HepG2 (cell line): ENCODE data around the gene STK39. TPM values are rescaled to one million over a fixed set of nuclear protein-coding genes. Genes with fewer than 3 reads are reported as not detected.

Experiments
- AHDC1 ChIP-seq: sonication (generic); formaldehyde crosslinking; IDR thresholded peaks from 2 replicates; pipeline ENCODE4 v1.5.1; 2020; ENCODE audit warnings: mild to moderate bottlenecking, missing genetic modification reagents, borderline replicate concordance
- CBX5 ChIP-seq: sonication (generic); formaldehyde crosslinking; IDR thresholded peaks from 2 replicates; pipeline ENCODE4 v1.4.0; 2020; ENCODE audit warnings: missing genetic modification reagents, borderline replicate concordance
- CEBPB ChIP-seq: IDR thresholded peaks from 2 replicates; pipeline ENCODE4 v1.6.1; 2011; ENCODE audit warnings: low read depth, low read length, improper control_type of control experiment, borderline replicate concordance
- FOSL2 ChIP-seq: sonication (generic); formaldehyde crosslinking; IDR thresholded peaks from 2 replicates; pipeline ENCODE4 v1.4.0; 2020; ENCODE audit warnings: missing genetic modification reagents
- FOXA1 ChIP-seq, 2 experiments: fragments of 450-650 bp in 1 of 2; sonication (generic) in 1 of 2; formaldehyde crosslinking in 1 of 2; IDR thresholded peaks; 2 replicates each; pipeline versions ENCODE4 v1.4.0 to v1.6.1; 2016 to 2020; ENCODE audit warnings: missing genetic modification reagents in 1 of 2
- GFI1 ChIP-seq: sonication (generic); formaldehyde crosslinking; IDR thresholded peaks from 2 replicates; pipeline ENCODE4 v1.5.0; 2020; ENCODE audit warnings: missing genetic modification reagents, mild to moderate bottlenecking, borderline replicate concordance
- HDAC2 ChIP-seq: sonication (generic); formaldehyde crosslinking; IDR thresholded peaks from 2 replicates; pipeline ENCODE4 v1.4.0; 2020; ENCODE audit warnings: missing genetic modification reagents
- KDM2A ChIP-seq: sonication (generic); formaldehyde crosslinking; IDR thresholded peaks from 2 replicates; pipeline ENCODE4 v1.4.0; 2020; ENCODE audit warnings: low read depth, missing genetic modification reagents, borderline replicate concordance
- MED1 ChIP-seq: sonication (generic); formaldehyde crosslinking; IDR thresholded peaks from 2 replicates; pipeline ENCODE4 v1.4.0; 2020; ENCODE audit warnings: missing genetic modification reagents
- REXO4 ChIP-seq: sonication (generic); formaldehyde crosslinking; IDR thresholded peaks from 2 replicates; pipeline ENCODE4 v1.8.0; 2022; ENCODE audit warnings: missing genetic modification reagents, mild to moderate bottlenecking, borderline replicate concordance
- RFX5 ChIP-seq: IDR thresholded peaks from 2 replicates; pipeline ENCODE4 v1.6.1; 2011; ENCODE audit warnings: low read depth, low read length, improper control_type of control experiment
- RXRB ChIP-seq: IDR thresholded peaks from 2 replicates; pipeline ENCODE4 v1.6.1; 2016; ENCODE audit warnings: borderline replicate concordance, missing genetic modification reagents, missing compliant biosample characterization
- THAP11 ChIP-seq: IDR thresholded peaks from 2 replicates; pipeline ENCODE4 v1.6.1; 2016; ENCODE audit warnings: missing biosample characterization, missing genetic modification reagents
- TP53 ChIP-seq: sonication (generic); formaldehyde crosslinking; conservative IDR thresholded peaks from 2 replicates; pipeline ENCODE4 v1.4.0; 2020; ENCODE audit warnings: missing genetic modification reagents
- ZBTB42 ChIP-seq: sonication (generic); formaldehyde crosslinking; IDR thresholded peaks from 2 replicates; pipeline ENCODE4 v1.5.0; 2020; ENCODE audit warnings: mild to moderate bottlenecking, missing genetic modification reagents
- polyA plus RNA-seq, 8 experiments: library from polyadenylated mRNA; depleted of rRNA in 3 of 8; stranded (reverse) in 7 of 8; unstranded in 1 of 8; fragments of >200 nt; fragmentation: Illumina TruSeq in 4 of 8; extraction: Trizol in 4 of 8; gene quantifications; 2 replicates each; pipeline versions ENCODE4 v1.2.1 to v1.2.3, GENCODE V29; 2011 to 2016; ENCODE audit warnings: low read depth in 4 of 8, missing spikeins in 1 of 8, mixed read lengths in 1 of 8; ENCODE audit not compliant: insufficient read depth in 1 of 8
- total RNA-seq, 5 experiments: library from RNA; depleted of rRNA; stranded (reverse); fragments of >200 nt; fragmentation: Illumina TruSeq; extraction: Trizol; gene quantifications; 2 replicates each; pipeline ENCODE4 v1.2.3, GENCODE V29; 2016; ENCODE audit warnings: low read depth in 1 of 5
- TF ChIP-seq, protein P1 (sequence below): sonication (generic); formaldehyde crosslinking; IDR thresholded peaks from 2 replicates; pipeline ENCODE4 v1.4.0; 2020; ENCODE audit warnings: missing genetic modification reagents
- TF ChIP-seq, protein P2 (sequence below): sonication (generic); formaldehyde crosslinking; conservative IDR thresholded peaks from 2 replicates; pipeline ENCODE4 v1.4.0; 2020; ENCODE audit warnings: mild to moderate bottlenecking, missing genetic modification reagents, moderate library complexity

The STK39 gene
- total and polyA plus RNA-seq, 2 of the 13 experiments (the other 11 are each of a cell fraction or from before 2014, with no cell fraction given), result 27.3 to 38.4 TPM

GRCh38 chr2:168272225-168272624, 24.8 kb upstream of the STK39 start (continued):
- 0 out of 2 replicates have a peak, but pooled peaks have one; percentile 33 for TF ChIP-seq AHDC1
- TF ChIP-seq FOXA1 (IDR thresholded peaks at IDR 0.05), result peak; percentile 68
- peak; percentile 98 for TF ChIP-seq FOXA1 (CRISPR knock-in tag; IDR thresholded peaks at IDR 0.05)
- TF ChIP-seq, protein P1, sequence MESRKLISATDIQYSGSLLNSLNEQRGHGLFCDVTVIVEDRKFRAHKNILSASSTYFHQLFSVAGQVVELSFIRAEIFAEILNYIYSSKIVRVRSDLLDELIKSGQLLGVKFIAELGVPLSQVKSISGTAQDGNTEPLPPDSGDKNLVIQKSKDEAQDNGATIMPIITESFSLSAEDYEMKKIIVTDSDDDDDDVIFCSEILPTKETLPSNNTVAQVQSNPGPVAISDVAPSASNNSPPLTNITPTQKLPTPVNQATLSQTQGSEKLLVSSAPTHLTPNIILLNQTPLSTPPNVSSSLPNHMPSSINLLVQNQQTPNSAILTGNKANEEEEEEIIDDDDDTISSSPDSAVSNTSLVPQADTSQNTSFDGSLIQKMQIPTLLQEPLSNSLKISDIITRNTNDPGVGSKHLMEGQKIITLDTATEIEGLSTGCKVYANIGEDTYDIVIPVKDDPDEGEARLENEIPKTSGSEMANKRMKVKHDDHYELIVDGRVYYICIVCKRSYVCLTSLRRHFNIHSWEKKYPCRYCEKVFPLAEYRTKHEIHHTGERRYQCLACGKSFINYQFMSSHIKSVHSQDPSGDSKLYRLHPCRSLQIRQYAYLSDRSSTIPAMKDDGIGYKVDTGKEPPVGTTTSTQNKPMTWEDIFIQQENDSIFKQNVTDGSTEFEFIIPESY (CRISPR knock-in tag), result peak; percentile 14; the same call in 1 of the 2 replicates
- 0 out of 2 replicates have a peak, but pooled peaks have one; percentile 24 for TF ChIP-seq MED1
- peak; percentile 77; the same call in 1 of the 2 replicates for TF ChIP-seq CBX5 (CRISPR knock-in tag)
- TF ChIP-seq GFI1 (CRISPR knock-in tag), result no peak
- TF ChIP-seq FOSL2 (CRISPR knock-in tag), result peak; percentile 81
- no peak for TF ChIP-seq ZBTB42
- TF ChIP-seq RXRB (CRISPR knock-in tag), result peak; percentile 68; the same call in 1 of the 2 replicates
- TF ChIP-seq TP53 (CRISPR knock-in tag), result no peak
- TF ChIP-seq, protein P2, sequence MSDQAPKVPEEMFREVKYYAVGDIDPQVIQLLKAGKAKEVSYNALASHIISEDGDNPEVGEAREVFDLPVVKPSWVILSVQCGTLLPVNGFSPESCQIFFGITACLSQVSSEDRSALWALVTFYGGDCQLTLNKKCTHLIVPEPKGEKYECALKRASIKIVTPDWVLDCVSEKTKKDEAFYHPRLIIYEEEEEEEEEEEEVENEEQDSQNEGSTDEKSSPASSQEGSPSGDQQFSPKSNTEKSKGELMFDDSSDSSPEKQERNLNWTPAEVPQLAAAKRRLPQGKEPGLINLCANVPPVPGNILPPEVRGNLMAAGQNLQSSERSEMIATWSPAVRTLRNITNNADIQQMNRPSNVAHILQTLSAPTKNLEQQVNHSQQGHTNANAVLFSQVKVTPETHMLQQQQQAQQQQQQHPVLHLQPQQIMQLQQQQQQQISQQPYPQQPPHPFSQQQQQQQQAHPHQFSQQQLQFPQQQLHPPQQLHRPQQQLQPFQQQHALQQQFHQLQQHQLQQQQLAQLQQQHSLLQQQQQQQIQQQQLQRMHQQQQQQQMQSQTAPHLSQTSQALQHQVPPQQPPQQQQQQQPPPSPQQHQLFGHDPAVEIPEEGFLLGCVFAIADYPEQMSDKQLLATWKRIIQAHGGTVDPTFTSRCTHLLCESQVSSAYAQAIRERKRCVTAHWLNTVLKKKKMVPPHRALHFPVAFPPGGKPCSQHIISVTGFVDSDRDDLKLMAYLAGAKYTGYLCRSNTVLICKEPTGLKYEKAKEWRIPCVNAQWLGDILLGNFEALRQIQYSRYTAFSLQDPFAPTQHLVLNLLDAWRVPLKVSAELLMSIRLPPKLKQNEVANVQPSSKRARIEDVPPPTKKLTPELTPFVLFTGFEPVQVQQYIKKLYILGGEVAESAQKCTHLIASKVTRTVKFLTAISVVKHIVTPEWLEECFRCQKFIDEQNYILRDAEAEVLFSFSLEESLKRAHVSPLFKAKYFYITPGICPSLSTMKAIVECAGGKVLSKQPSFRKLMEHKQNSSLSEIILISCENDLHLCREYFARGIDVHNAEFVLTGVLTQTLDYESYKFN (CRISPR knock-in tag), result peak; percentile 29; the same call in 1 of the 2 replicates
- no peak for TF ChIP-seq REXO4 (CRISPR knock-in tag)
- TF ChIP-seq KDM2A, result 0 out of 2 replicates have a peak, but pooled peaks have one; percentile 46
- peak; percentile 46; the same call in 1 of the 2 replicates for TF ChIP-seq HDAC2 (CRISPR knock-in tag)
- peak; percentile 89 for TF ChIP-seq CEBPB
- TF ChIP-seq RFX5, result peak; percentile 19; the same call in 1 of the 2 replicates
- peak; percentile 62 for TF ChIP-seq THAP11 (CRISPR knock-in tag)
